Activated T-cell treated with anti-CD3 and anti-CD28 coated beads, Interleukin-2, amount 50 U/mL, for 24 hours (primary cell): ENCODE results near the gene RPS19.
"Not testable (repeated sequence)": the region's sequence is repeated elsewhere in the genome, so short reads cannot be mapped to it uniquely, and the experiment has no call there.

Source experiments
- DNase-seq: peaks from one replicate; pipeline ENCODE4 v3.0.0-alpha.2; 2020
- H3K27ac Mint-ChIP-seq: 2 replicates; pipeline ENCODE4 v1.8.0; 2020; ENCODE audit warnings: mild to moderate bottlenecking, mixed read lengths
- H3K27me3 Mint-ChIP-seq: 2 replicates; pipeline ENCODE4 v1.8.0; 2020; ENCODE audit warnings: mixed read lengths
- H3K36me3 Mint-ChIP-seq: 2 replicates; pipeline ENCODE4 v1.8.0; 2020; ENCODE audit warnings: low read depth, mixed read lengths
- H3K4me1 Mint-ChIP-seq: 2 replicates; pipeline ENCODE4 v1.8.0; 2020; ENCODE audit warnings: low read depth, mixed read lengths
- H3K4me3 Mint-ChIP-seq: 2 replicates; pipeline ENCODE4 v1.8.0; 2020; ENCODE audit warnings: mild to moderate bottlenecking, moderate library complexity, mixed read lengths
- H3K9me3 Mint-ChIP-seq: 2 replicates; pipeline ENCODE4 v1.8.0; 2020; ENCODE audit warnings: mixed read lengths

RPS19 gene

GRCh38 chr19:41866284-41866683, 6.2 kb downstream of the RPS19 start:
- H3K27ac Mint-ChIP-seq, result peak overlapping the region; percentile 100
- H3K4me1 Mint-ChIP-seq, result peaks cover 93% of the 10 kb centered on the region
- H3K36me3 Mint-ChIP-seq, result peaks cover 99% of the 10 kb centered on the region
- peak overlapping the region; percentile 86 for H3K4me3 Mint-ChIP-seq
- no peaks in the 10 kb centered on the region for H3K27me3 Mint-ChIP-seq
- no peaks in the 10 kb centered on the region for H3K9me3 Mint-ChIP-seq
- DNase-seq, result peak; percentile 47

DNA sequence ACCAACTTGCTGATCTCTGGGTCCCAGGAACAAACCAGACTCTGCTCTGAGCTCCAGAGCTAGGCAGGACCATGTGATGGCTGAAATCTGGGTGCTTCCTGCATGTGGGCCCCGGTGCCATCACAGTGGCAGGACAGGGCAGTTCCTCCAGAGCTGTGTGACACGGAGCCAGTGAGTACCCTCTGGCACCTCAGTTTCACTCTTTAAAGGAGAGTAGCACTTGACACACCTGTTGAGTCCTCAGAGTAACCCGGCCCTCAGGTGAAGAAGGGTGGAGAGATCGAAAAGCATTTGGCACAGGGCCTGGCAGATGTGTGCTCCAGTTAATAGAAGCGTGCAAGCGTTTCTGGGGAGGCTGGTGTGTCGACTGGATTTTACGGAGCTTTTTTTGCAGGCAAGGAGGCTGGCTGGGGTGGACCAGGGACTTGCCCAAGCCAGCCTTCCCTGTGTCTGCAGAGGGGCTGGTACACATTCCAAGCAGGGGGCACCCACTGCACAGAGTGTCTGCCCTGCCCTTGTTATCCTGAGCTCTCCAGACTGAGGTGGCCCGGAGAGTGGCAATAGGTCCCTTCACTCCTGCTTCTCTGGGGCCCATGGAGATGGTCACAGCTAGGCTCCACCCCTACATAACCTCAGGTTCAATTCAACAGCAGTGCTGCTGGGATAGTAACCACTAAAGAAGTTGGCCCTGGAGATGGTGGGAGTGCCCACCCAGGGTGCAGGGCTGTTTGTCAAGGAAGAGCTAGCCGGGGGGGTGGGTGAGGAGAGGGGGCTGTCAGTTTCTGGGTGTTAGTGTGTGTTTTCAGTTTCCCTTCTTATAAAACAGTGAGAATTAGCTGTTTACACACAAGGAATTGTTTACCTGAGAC, 8.3 kb downstream of the RPS19 start:
- Mint-ChIP-seq H3K4me3 (peak overlapping the region; percentile 64), H3K27ac (peak overlapping the region; percentile 100)

GRCh38 chr19:41868989-41869300, 8.9 kb downstream of the RPS19 start:
- H3K36me3 Mint-ChIP-seq, result peaks cover 91% of the 10 kb centered on the region
- peaks cover 93% of the 10 kb centered on the region for H3K4me1 Mint-ChIP-seq
- H3K27me3 Mint-ChIP-seq, result no peaks in the 10 kb centered on the region
- DNase-seq, result peak; percentile 33
- peak overlapping the region; percentile 100 for H3K27ac Mint-ChIP-seq
- H3K4me3 Mint-ChIP-seq, result peak overlapping the region; percentile 42
- no peaks in the 10 kb centered on the region for H3K9me3 Mint-ChIP-seq

More for the DNA sequence above, 8.3 kb downstream of the RPS19 start:
- H3K4me1 Mint-ChIP-seq, result peaks cover 93% of the 10 kb centered on the region
- peaks cover 95% of the 10 kb centered on the region for H3K36me3 Mint-ChIP-seq
- peak; percentile 38 for DNase-seq
- H3K27me3 Mint-ChIP-seq, result no peaks in the 10 kb centered on the region
- H3K9me3 Mint-ChIP-seq, result no peaks in the 10 kb centered on the region

GRCh38 chr19:41869374-41869955, 9.4 kb downstream of the RPS19 start:
- Mint-ChIP-seq H3K4me1 (peaks cover 91% of the 10 kb centered on the region), H3K4me3 (peak overlapping the region; percentile 50), H3K36me3 (peaks cover 86% of the 10 kb centered on the region), H3K27ac (peak overlapping the region; percentile 100), H3K27me3 (no peaks in the 10 kb centered on the region), H3K9me3 (no peaks in the 10 kb centered on the region)
- DNase-seq, result peak; percentile 37

DNA sequence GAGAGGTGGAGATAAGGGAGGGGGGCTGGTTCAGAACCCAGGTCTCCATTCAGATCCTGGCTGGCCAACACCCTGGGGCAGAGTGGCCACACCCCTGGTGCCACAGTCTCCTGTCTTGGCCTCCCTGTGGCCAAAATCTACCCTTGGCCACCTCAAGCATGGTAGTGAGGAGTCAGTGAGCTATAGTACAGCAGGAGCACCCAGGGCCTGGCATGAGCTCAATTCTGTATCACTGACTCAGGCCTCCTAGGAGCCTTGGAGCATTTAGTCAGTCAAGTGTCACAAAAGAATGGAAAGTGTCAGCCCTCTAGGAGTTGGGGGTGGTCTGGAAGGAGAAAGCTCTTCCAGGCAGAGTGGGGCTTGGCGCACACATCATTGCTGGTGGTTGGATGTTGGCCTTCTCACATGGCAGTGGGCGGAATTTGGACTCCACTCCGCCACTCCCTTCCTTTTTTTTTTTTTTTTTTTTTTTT, 10.4 kb downstream of the RPS19 start:
- H3K27me3 Mint-ChIP-seq, result no peaks in the 10 kb centered on the region
- DNase-seq, result peak; percentile 53
- peak overlapping the region; percentile 50 for H3K4me3 Mint-ChIP-seq
- H3K27ac Mint-ChIP-seq, result peak overlapping the region; percentile 100
- H3K9me3 Mint-ChIP-seq, result no peaks in the 10 kb centered on the region
- H3K36me3 Mint-ChIP-seq, result peaks cover 76% of the 10 kb centered on the region
- H3K4me1 Mint-ChIP-seq, result peaks cover 89% of the 10 kb centered on the region

DNA sequence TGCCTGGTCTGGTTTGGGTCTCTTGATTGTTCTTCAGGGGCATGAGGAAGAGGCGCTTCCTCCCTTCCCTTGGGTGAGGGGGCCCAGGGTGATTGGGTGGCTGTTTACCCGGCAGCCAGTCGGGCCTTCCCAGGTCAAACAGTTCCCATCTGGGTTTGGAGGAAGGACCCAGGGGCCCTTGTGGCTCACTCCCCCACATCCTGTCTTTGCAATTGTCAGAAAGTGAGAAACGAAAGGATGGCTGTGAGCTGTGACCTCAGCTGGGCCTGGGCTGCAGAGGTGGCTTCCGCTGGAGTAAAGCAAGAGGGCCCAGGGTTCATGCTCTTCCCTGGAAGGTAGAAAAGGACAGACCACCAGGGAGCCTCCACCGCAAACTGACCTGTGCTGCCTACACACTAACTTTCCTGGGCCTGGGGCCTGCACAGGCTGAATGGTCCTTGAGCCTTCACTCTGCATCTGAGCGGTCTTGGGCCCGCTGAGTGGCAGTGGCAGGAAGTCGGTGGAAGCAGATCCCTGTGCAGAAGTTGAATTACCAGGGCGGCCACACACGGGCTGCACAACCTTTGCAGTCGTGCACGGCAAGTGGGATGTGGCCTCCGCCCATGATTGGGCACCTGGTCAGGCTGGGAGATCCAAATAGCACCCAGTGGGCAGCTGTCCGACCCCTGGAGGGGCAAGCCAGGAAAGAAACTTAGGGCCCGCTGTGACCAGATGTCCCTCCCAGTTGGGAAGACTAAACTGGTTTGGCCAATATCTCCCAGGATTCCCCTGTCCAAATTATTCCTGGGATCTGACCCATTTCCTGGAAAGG, 11.7 kb downstream of the RPS19 start:
- peak overlapping the region; percentile 62 for H3K4me3 Mint-ChIP-seq
- peak overlapping the region; percentile 95 for H3K27ac Mint-ChIP-seq
- peaks cover 62% of the 10 kb centered on the region for H3K36me3 Mint-ChIP-seq
- peaks cover 92% of the 10 kb centered on the region for H3K4me1 Mint-ChIP-seq
- H3K27me3 Mint-ChIP-seq, result no peaks in the 10 kb centered on the region
- DNase-seq, result peak; percentile 78
- no peaks in the 10 kb centered on the region for H3K9me3 Mint-ChIP-seq

DNA sequence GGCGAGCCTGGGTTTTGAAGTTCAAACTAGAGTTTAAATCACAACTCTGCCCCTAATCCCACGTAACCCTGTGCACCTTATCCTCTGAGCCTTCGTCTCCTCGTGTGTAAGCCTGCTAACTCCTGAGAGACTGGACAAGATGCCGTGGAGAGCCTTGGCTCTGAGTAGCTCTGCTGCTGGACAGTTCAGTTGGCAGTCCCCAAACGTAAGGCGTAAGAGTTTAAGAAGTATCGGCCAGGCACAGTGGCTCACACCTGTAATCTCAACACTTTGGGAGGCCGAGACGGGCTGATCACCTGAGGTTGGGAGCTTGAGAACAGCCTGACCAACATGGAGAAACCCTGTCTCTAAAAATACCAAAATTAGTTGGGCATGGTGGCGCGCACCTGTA, 12.3 kb downstream of the RPS19 start:
- Mint-ChIP-seq H3K4me1 (peaks cover 93% of the 10 kb centered on the region), H3K9me3 (no peaks in the 10 kb centered on the region), H3K36me3 (peaks cover 56% of the 10 kb centered on the region), H3K27me3 (no peaks in the 10 kb centered on the region), H3K27ac (peak overlapping the region; percentile 95), H3K4me3 (no peak overlapping the region)
- DNase-seq, result peak; percentile 57

- Mint-ChIP-seq H3K9me3 (no peaks in the 10 kb centered on the region), H3K27me3 (no peaks in the 10 kb centered on the region), H3K4me3 (peak overlapping the region; percentile 15), H3K4me1 (peaks cover 93% of the 10 kb centered on the region), H3K36me3 (peaks cover 50% of the 10 kb centered on the region), H3K27ac (peak overlapping the region; percentile 95)
- peak; percentile 83 for DNase-seq
Observed at GRCh38 chr19:41872775-41873647, 13.0 kb downstream of the RPS19 start.

DNA sequence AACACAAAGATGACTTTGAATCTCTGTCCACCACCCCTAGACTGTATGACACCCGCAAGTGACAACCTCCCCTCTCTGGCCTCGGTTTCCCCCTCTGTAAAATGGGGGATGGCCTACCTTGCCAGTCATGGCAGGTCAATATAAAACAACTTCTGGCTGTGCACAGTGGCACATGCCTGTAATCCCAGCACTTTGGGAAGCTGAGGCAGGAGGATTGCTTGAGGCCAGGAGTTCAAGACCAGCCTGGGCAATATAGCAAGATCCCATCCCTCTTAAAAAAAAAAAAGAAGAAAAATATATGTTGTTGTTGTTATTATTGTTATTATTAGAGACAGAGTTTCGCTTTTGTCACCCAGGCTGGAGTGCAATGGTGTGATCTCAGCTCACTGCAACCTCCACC, 15.9 kb downstream of the RPS19 start:
- H3K27me3 Mint-ChIP-seq, H3K9me3 Mint-ChIP-seq, DNase-seq: not testable (repeated sequence)
- Mint-ChIP-seq H3K27ac (peak overlapping the region; percentile 90), H3K36me3 (peaks cover 21% of the 10 kb centered on the region), H3K4me3 (peak overlapping the region; percentile 16), H3K4me1 (peaks cover 89% of the 10 kb centered on the region)

- Mint-ChIP-seq H3K4me1 (peaks cover 84% of the 10 kb centered on the region), H3K4me3 (peak within 1 kb of the TSS; percentile 43), H3K27me3 (no peaks in the 10 kb centered on the region), H3K27ac (peak within 1 kb of the TSS; percentile 90), H3K9me3 (no peaks in the 10 kb centered on the region), H3K36me3 (peaks cover 10% of the 10 kb centered on the region)
- no peak for DNase-seq
Observed at GRCh38 chr19:41876847-41877832, 17.1 kb downstream of the RPS19 start, which contains the start of gene CD79A. TSS of gene CD79A (plus strand) at chr19:41877279. CDS start at chr19:41877305, 26 bp downstream.

GRCh38 chr19:41877916-41878905, 18.2 kb downstream of the RPS19 start:
- peaks cover 79% of the 10 kb centered on the region for H3K4me1 Mint-ChIP-seq
- no peaks in the 10 kb centered on the region for H3K27me3 Mint-ChIP-seq
- peak overlapping the region; percentile 90 for H3K27ac Mint-ChIP-seq
- H3K9me3 Mint-ChIP-seq, result no peaks in the 10 kb centered on the region
- H3K36me3 Mint-ChIP-seq, result peaks cover 6% of the 10 kb centered on the region
- no peak overlapping the region for H3K4me3 Mint-ChIP-seq
- no peak for DNase-seq

GRCh38 chr19:41879080-41879479, 19.0 kb downstream of the RPS19 start:
- peaks cover 11% of the 10 kb centered on the region for H3K36me3 Mint-ChIP-seq
- H3K9me3 Mint-ChIP-seq, result no peaks in the 10 kb centered on the region
- H3K4me3 Mint-ChIP-seq, result no peak overlapping the region
- H3K27ac Mint-ChIP-seq, result peak overlapping the region; percentile 90
- peaks cover 72% of the 10 kb centered on the region for H3K4me1 Mint-ChIP-seq
- DNase-seq, result no peak
- no peaks in the 10 kb centered on the region for H3K27me3 Mint-ChIP-seq
